SK-N-SH treated with all-trans-retinoic acid at 6 μM for 48 hours (cell line): ENCODE results near the gene SHC1.

ENCODE experiments used
- ATAC-seq: fragments of 200-7000 bp; cut with Tn5 transposase; 3 replicates; pipeline ENCODE4 v1.9.1; 2020; ENCODE audit warnings: mild to moderate bottlenecking, moderate library complexity
- ARNTL ChIP-seq: fragments of 450-650 bp; formaldehyde crosslinking; IDR thresholded peaks from 2 replicates; pipeline ENCODE4 v1.5.0; 2020; ENCODE audit warnings: low read depth, mild to moderate bottlenecking, moderate library complexity, borderline replicate concordance
- BACH2 ChIP-seq: fragments of 250-450 bp; sonication (Bioruptor Pico); IDR thresholded peaks from 2 replicates; pipeline ENCODE4 v1.9.0; 2021; ENCODE audit warnings: mild to moderate bottlenecking, borderline replicate concordance
- CSDC2 ChIP-seq: fragments of 250-450 bp; sonication (Bioruptor Pico); IDR thresholded peaks from 2 replicates; pipeline ENCODE4 v1.5.0; 2020; ENCODE audit warnings: mild to moderate bottlenecking, moderate library complexity
- GLIS3 ChIP-seq: fragments of 250-450 bp; sonication (Bioruptor Pico); IDR thresholded peaks from 2 replicates; pipeline ENCODE4 v1.5.0; 2020; ENCODE audit warnings: mild to moderate bottlenecking, moderate library complexity
- ISL1 ChIP-seq: fragments of 250-450 bp; sonication (Bioruptor Pico); IDR thresholded peaks from 2 replicates; pipeline ENCODE4 v2.1.2; 2022; ENCODE audit warnings: mild to moderate bottlenecking, moderate library complexity
- OSR1 ChIP-seq: fragments of 250-450 bp; sonication (Bioruptor Pico); IDR thresholded peaks from 2 replicates; pipeline ENCODE4 v1.8.0; 2022; ENCODE audit warnings: moderate library complexity, mild to moderate bottlenecking, inconsistent platforms
- PATZ1 ChIP-seq: fragments of 250-450 bp; sonication (Bioruptor Pico); IDR thresholded peaks from 2 replicates; pipeline ENCODE4 v1.8.0; 2020; ENCODE audit warnings: mild to moderate bottlenecking, moderate library complexity, borderline replicate concordance
- RARB ChIP-seq: fragments of 250-450 bp; sonication (Bioruptor Pico); IDR thresholded peaks from 2 replicates; pipeline ENCODE4 v1.8.0; 2021; ENCODE audit warnings: mild to moderate bottlenecking, moderate library complexity
- SNAI2 ChIP-seq: fragments of 250-450 bp; sonication (Bioruptor Pico); IDR thresholded peaks from 2 replicates; pipeline ENCODE4 v1.5.0; 2020; ENCODE audit warnings: mild to moderate bottlenecking, moderate library complexity
- TCF4 ChIP-seq: fragments of 250-450 bp; sonication (Bioruptor Pico); IDR thresholded peaks from 2 replicates; pipeline ENCODE4 v1.8.0; 2021; ENCODE audit warnings: mild to moderate bottlenecking, moderate library complexity, borderline replicate concordance
- TOX ChIP-seq: fragments of 250-450 bp; sonication (Bioruptor Pico); IDR thresholded peaks from 2 replicates; pipeline ENCODE4 v1.8.0; 2021; ENCODE audit warnings: mild to moderate bottlenecking, moderate library complexity, borderline replicate concordance
- TSHZ2 ChIP-seq: fragments of 250-450 bp; sonication (Bioruptor Pico); IDR thresholded peaks from 2 replicates; pipeline ENCODE4 v1.5.0; 2020; ENCODE audit warnings: mild to moderate bottlenecking, moderate library complexity
- ZFP30 ChIP-seq: fragments of 450-650 bp; formaldehyde crosslinking; IDR thresholded peaks from 2 replicates; pipeline ENCODE4 v1.5.0; 2022; ENCODE audit warnings: mild to moderate bottlenecking, moderate library complexity
- ZNF565 ChIP-seq: fragments of 450-650 bp; formaldehyde crosslinking; conservative IDR thresholded peaks from 2 replicates; pipeline ENCODE4 v1.5.0; 2020; ENCODE audit warnings: low read depth, mild to moderate bottlenecking, moderate library complexity
- ZNF70 ChIP-seq: fragments of 450-650 bp; formaldehyde crosslinking; IDR thresholded peaks from 2 replicates; pipeline ENCODE4 v1.5.0; 2020; ENCODE audit warnings: mild to moderate bottlenecking, moderate library complexity
- ZNF8 ChIP-seq: fragments of 450-650 bp; formaldehyde crosslinking; IDR thresholded peaks from 2 replicates; pipeline ENCODE4 v1.5.0; 2020; ENCODE audit warnings: mild to moderate bottlenecking, moderate library complexity
- TF ChIP-seq, protein P1 (sequence below): fragments of 250-450 bp; sonication (Bioruptor Pico); IDR thresholded peaks from 2 replicates; pipeline ENCODE4 v1.8.0; 2021; ENCODE audit warnings: low read depth, mild to moderate bottlenecking, moderate library complexity, borderline replicate concordance
- TF ChIP-seq, protein P2 (sequence below): fragments of 250-450 bp; sonication (Bioruptor Pico); IDR thresholded peaks from 2 replicates; pipeline ENCODE4 v1.5.1; 2020; ENCODE audit warnings: low read depth, mild to moderate bottlenecking, moderate library complexity

Gene SHC1

DNA sequence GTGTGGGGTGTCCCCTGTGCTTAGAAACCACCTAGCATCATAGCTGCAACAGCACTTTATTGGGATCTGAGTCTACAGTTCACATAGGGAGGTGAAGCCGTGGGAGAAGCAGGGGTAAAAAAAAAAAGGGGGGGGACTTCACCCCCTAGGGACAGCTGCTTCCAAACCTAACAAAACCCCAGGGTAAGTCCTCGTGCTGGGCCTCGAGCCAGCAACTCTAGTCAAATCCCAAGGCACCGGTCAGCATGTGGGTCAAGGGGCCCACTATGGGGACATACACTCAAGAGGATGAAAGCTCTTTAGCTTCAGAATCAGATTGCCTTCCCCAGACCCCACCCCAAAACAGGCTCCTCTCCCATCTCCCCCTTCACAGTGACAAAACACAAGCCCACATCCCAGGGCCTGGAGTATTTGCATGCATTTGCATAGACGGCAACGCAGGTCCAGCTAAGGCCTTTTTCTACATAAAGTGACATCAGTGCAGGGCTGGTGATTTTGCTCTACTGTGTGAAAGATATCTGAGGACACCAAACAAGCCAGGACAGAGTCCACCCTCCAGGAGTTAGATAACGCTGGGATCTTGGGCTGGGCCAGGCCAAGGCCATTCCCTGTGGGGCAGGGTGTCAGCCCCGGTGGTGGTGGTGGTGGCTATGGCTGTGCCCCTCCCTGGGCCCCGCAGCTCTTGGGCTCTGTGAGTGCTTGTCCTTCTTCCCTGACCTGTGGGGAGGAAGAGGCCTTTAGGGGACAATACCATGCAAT lies 26.0 kb downstream of the SHC1 start:
- TF ChIP-seq ZNF8 (CRISPR knock-in tag) (no peak), RARB (CRISPR knock-in tag) (no peak), ISL1 (CRISPR knock-in tag) (no peak), ZFP30 (CRISPR knock-in tag) (no peak), OSR1 (CRISPR knock-in tag) (no peak), BACH2 (CRISPR knock-in tag) (no peak), GLIS3 (no peak), TSHZ2 (CRISPR knock-in tag) (no peak), ARNTL (no peak), TCF4 (no peak)
- TF ChIP-seq, protein P1, sequence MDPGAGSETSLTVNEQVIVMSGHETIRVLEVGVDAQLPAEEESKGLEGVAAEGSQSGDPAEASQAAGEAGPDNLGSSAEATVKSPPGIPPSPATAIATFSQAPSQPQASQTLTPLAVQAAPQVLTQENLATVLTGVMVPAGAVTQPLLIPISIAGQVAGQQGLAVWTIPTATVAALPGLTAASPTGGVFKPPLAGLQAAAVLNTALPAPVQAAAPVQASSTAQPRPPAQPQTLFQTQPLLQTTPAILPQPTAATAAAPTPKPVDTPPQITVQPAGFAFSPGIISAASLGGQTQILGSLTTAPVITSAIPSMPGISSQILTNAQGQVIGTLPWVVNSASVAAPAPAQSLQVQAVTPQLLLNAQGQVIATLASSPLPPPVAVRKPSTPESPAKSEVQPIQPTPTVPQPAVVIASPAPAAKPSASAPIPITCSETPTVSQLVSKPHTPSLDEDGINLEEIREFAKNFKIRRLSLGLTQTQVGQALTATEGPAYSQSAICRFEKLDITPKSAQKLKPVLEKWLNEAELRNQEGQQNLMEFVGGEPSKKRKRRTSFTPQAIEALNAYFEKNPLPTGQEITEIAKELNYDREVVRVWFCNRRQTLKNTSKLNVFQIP (CRISPR knock-in tag): no peak
- TF ChIP-seq, all 23 proteins: peak for 0
- ATAC-seq: no peak

GRCh38 chr1:154943649-154944400 lies 26.7 kb downstream of the SHC1 start:
- TF ChIP-seq, protein P2, sequence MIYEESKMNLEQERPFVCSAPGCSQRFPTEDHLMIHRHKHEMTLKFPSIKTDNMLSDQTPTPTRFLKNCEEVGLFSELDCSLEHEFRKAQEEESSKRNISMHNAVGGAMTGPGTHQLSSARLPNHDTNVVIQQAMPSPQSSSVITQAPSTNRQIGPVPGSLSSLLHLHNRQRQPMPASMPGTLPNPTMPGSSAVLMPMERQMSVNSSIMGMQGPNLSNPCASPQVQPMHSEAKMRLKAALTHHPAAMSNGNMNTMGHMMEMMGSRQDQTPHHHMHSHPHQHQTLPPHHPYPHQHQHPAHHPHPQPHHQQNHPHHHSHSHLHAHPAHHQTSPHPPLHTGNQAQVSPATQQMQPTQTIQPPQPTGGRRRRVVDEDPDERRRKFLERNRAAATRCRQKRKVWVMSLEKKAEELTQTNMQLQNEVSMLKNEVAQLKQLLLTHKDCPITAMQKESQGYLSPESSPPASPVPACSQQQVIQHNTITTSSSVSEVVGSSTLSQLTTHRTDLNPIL (CRISPR knock-in tag): no peak
- TF ChIP-seq CSDC2 (CRISPR knock-in tag): no peak
- TF ChIP-seq ZNF70: no peak
- no peak for TF ChIP-seq ARNTL
- TF ChIP-seq ISL1 (CRISPR knock-in tag): no peak
- TF ChIP-seq, protein P1 (CRISPR knock-in tag): no peak
- TF ChIP-seq ZNF565 (CRISPR knock-in tag): no peak
- no peak for TF ChIP-seq ZNF8 (CRISPR knock-in tag)
- TF ChIP-seq OSR1 (CRISPR knock-in tag): no peak
- TF ChIP-seq TSHZ2 (CRISPR knock-in tag): no peak
- no peak for TF ChIP-seq RARB (CRISPR knock-in tag)
- TF ChIP-seq, all 23 proteins: peak for 0
- peak; percentile 77 for ATAC-seq

DNA sequence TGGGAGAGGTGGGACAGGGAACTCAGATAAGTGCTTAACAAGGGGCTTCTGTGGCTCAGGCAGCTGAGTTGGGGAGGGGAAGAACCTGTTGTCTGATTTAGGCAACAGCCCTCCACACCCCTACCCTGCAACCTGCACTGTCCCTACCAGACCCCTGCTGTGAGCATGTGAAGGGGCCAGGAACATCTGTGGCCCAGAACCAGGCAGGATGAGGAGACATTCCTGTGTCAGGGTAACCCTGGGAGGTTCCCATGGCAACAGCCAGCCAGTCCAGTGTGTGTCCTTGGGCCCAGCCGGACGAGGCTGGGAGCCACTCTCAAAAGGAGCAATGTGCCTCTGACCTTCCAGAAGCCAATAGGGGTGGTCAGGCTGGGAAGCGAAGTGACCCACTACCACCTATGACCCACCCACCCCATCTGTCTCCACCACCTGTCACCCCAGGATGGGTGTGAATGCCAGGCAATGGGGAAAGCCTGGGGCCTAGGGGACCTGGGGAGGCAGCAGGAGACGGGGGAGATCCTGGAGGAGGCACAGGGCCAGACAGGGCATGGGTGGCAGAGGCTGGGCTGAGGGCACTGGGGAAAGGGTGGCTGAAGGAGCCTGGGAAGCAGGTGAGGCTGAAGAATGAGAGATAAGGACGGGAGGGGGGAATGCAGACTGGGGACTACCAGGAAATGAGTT lies 29.1 kb downstream of the SHC1 start:
- ATAC-seq: no peak
- TF ChIP-seq TSHZ2 (CRISPR knock-in tag) (no peak), SNAI2 (CRISPR knock-in tag) (no peak), CSDC2 (CRISPR knock-in tag) (no peak), ZFP30 (CRISPR knock-in tag) (no peak), TOX (CRISPR knock-in tag) (no peak), PATZ1 (no peak), RARB (CRISPR knock-in tag) (no peak)
